ENCODE results near the gene SOCS7. TPM values are rescaled to one million over a fixed set of nuclear protein-coding genes. Genes with fewer than 3 reads are reported as not detected.

The SOCS7 gene
- total and polyA plus RNA-seq, 2 donors, result 3.5 to 10.4 TPM

GRCh38 chr17:38342886-38343607 lies 8.6 kb upstream of the SOCS7 start:
- Histone ChIP-seq H3K36me3 (ENCODE audit: control insufficient read depth in 2 of 2, insufficient read depth in 2 of 2, low read length in 1 of 2) (no peaks in the 10 kb centered on the region), H3K9me3 (ENCODE audit: control insufficient read depth in 2 of 2, insufficient read depth in 1 of 2, low read length in 1 of 2) (no peaks in the 10 kb centered on the region), H3K4me3 (ENCODE audit: low read length in 2 of 2) (no peak overlapping the region), H3K27me3 (ENCODE audit: control insufficient read depth in 2 of 2, insufficient read depth in 1 of 2, low read length in 1 of 2) (peaks cover 0 to 4% of the 10 kb centered on the region in 2 donors), H3K4me1 (ENCODE audit: control insufficient read depth in 2 of 2, insufficient read depth in 2 of 2, low read length in 2 of 2) (peaks cover 0 to 3% of the 10 kb centered on the region in 2 donors), H3K27ac (ENCODE audit: low read depth in 1 of 2, low read length in 1 of 2) (no peak overlapping the region)
- DNase-seq (ENCODE audit: low read depth in 6 of 9, low spot score in 9 of 9), result no peak
- 91% methylated on average over 18 of the region's 18 CpGs for WGBS

- Histone ChIP-seq H3K27me3 (ENCODE audit: control insufficient read depth in 2 of 2, insufficient read depth in 1 of 2, low read length in 1 of 2) (peaks cover 0 to 4% of the 10 kb centered on the region in 2 donors), H3K27ac (ENCODE audit: low read depth in 1 of 2, low read length in 1 of 2) (no peak within 1 kb of the TSS), H3K9me3 (ENCODE audit: control insufficient read depth in 2 of 2, insufficient read depth in 1 of 2, low read length in 1 of 2) (no peaks in the 10 kb centered on the region), H3K36me3 (ENCODE audit: control insufficient read depth in 2 of 2, insufficient read depth in 2 of 2, low read length in 1 of 2) (no peaks in the 10 kb centered on the region), H3K4me1 (ENCODE audit: control insufficient read depth in 2 of 2, insufficient read depth in 2 of 2, low read length in 2 of 2) (peaks cover under 1 to 3% of the 10 kb centered on the region in 2 donors), H3K4me3 (ENCODE audit: low read length in 2 of 2) (no peak within 1 kb of the TSS)
- DNase-seq (ENCODE audit: low read depth in 6 of 9, low spot score in 9 of 9), result no peak
- 94% methylated on average over 18 of the region's 18 CpGs for WGBS
Observed at GRCh38 chr17:38343608-38344419, 7.8 kb upstream of the SOCS7 start, which contains the start of gene GPR179. Gene GPR179, minus strand, starts transcription at chr17:38343956. Its CDS starts 167 bp downstream, at chr17:38343789.

- no peak for DNase-seq (ENCODE audit: low read depth in 6 of 9, low spot score in 9 of 9)
- 95% methylated on average over 3 of the region's 3 CpGs for WGBS
Observed at GRCh38 chr17:38344420-38344745, 7.3 kb upstream of the SOCS7 start.

GRCh38 chr17:38345743-38346142 lies 5.9 kb upstream of the SOCS7 start:
- Histone ChIP-seq H3K27ac (ENCODE audit: low read depth in 1 of 2, low read length in 1 of 2) (no peak overlapping the region), H3K27me3 (ENCODE audit: control insufficient read depth in 2 of 2, insufficient read depth in 1 of 2, low read length in 1 of 2) (peaks cover 0 to 4% of the 10 kb centered on the region in 2 donors), H3K4me3 (ENCODE audit: low read length in 2 of 2) (no peak overlapping the region), H3K9me3 (ENCODE audit: control insufficient read depth in 2 of 2, insufficient read depth in 1 of 2, low read length in 1 of 2) (no peaks in the 10 kb centered on the region), H3K4me1 (ENCODE audit: control insufficient read depth in 2 of 2, insufficient read depth in 2 of 2, low read length in 2 of 2) (peaks cover 3% of the 10 kb centered on the region in 2 donors), H3K36me3 (ENCODE audit: control insufficient read depth in 2 of 2, insufficient read depth in 2 of 2, low read length in 1 of 2) (no peaks in the 10 kb centered on the region)
- 99% methylated on average over 7 of the region's 7 CpGs for WGBS
- DNase-seq (ENCODE audit: low read depth in 6 of 9, low spot score in 9 of 9), result no peak

More at GRCh38 chr17:38344420-38344745, 7.3 kb upstream of the SOCS7 start:
- H3K4me1 ChIP-seq (ENCODE audit: control insufficient read depth in 2 of 2, insufficient read depth in 2 of 2, low read length in 2 of 2), result peaks cover 3% of the 10 kb centered on the region in 2 donors
- H3K27me3 ChIP-seq (ENCODE audit: control insufficient read depth in 2 of 2, insufficient read depth in 1 of 2, low read length in 1 of 2), result peaks cover 0 to 4% of the 10 kb centered on the region in 2 donors
- H3K27ac ChIP-seq (ENCODE audit: low read depth in 1 of 2, low read length in 1 of 2), result no peak overlapping the region
- H3K4me3 ChIP-seq (ENCODE audit: low read length in 2 of 2), result no peak overlapping the region
- no peaks in the 10 kb centered on the region for H3K36me3 ChIP-seq (ENCODE audit: control insufficient read depth in 2 of 2, insufficient read depth in 2 of 2, low read length in 1 of 2)
- H3K9me3 ChIP-seq (ENCODE audit: control insufficient read depth in 2 of 2, insufficient read depth in 1 of 2, low read length in 1 of 2), result no peaks in the 10 kb centered on the region

GRCh38 chr17:38349097-38349730 lies 2.4 kb upstream of the SOCS7 start:
- Histone ChIP-seq H3K4me1 (ENCODE audit: control insufficient read depth in 2 of 2, insufficient read depth in 2 of 2, low read length in 2 of 2) (peaks cover 12 to 19% of the 10 kb centered on the region in 2 donors), H3K27ac (ENCODE audit: low read depth in 1 of 2, low read length in 1 of 2) (peak overlapping the region in 1 of 2 donors; percentile 0)

GRCh38 chr17:38350035-38350434 lies 1.6 kb upstream of the SOCS7 start:
- 98% methylated on average over 2 of the region's 2 CpGs for WGBS
- Histone ChIP-seq H3K4me1 (ENCODE audit: control insufficient read depth in 2 of 2, insufficient read depth in 2 of 2, low read length in 2 of 2) (peaks cover 14 to 27% of the 10 kb centered on the region in 2 donors), H3K36me3 (ENCODE audit: control insufficient read depth in 2 of 2, insufficient read depth in 2 of 2, low read length in 1 of 2) (no peaks in the 10 kb centered on the region), H3K27ac (ENCODE audit: low read depth in 1 of 2, low read length in 1 of 2) (no peak overlapping the region), H3K27me3 (ENCODE audit: control insufficient read depth in 2 of 2, insufficient read depth in 1 of 2, low read length in 1 of 2) (no peaks in the 10 kb centered on the region), H3K4me3 (ENCODE audit: low read length in 2 of 2) (no peak overlapping the region), H3K9me3 (ENCODE audit: control insufficient read depth in 2 of 2, insufficient read depth in 1 of 2, low read length in 1 of 2) (no peaks in the 10 kb centered on the region)
- DNase-seq (ENCODE audit: low read depth in 6 of 9, low spot score in 9 of 9), result no peak

More at GRCh38 chr17:38349097-38349730, 2.4 kb upstream of the SOCS7 start:
- Histone ChIP-seq H3K9me3 (ENCODE audit: control insufficient read depth in 2 of 2, insufficient read depth in 1 of 2, low read length in 1 of 2) (no peaks in the 10 kb centered on the region), H3K4me3 (ENCODE audit: low read length in 2 of 2) (no peak overlapping the region), H3K36me3 (ENCODE audit: control insufficient read depth in 2 of 2, insufficient read depth in 2 of 2, low read length in 1 of 2) (no peaks in the 10 kb centered on the region), H3K27me3 (ENCODE audit: control insufficient read depth in 2 of 2, insufficient read depth in 1 of 2, low read length in 1 of 2) (peaks cover 0 to under 1% of the 10 kb centered on the region in 2 donors)
- WGBS, result 17% methylated on average over 8 of the region's 8 CpGs
- peak; percentile 55 to 92 (median 79) for DNase-seq (ENCODE audit: low read depth in 6 of 9, low spot score in 9 of 9)

- Histone ChIP-seq H3K27me3 (ENCODE audit: control insufficient read depth in 2 of 2, insufficient read depth in 1 of 2, low read length in 1 of 2) (no peaks in the 10 kb centered on the region), H3K36me3 (ENCODE audit: control insufficient read depth in 2 of 2, insufficient read depth in 2 of 2, low read length in 1 of 2) (no peaks in the 10 kb centered on the region), H3K9me3 (ENCODE audit: control insufficient read depth in 2 of 2, insufficient read depth in 1 of 2, low read length in 1 of 2) (no peaks in the 10 kb centered on the region), H3K27ac (ENCODE audit: low read depth in 1 of 2, low read length in 1 of 2) (peak overlapping the region in 1 of 2 donors; percentile 54), H3K4me1 (ENCODE audit: control insufficient read depth in 2 of 2, insufficient read depth in 2 of 2, low read length in 2 of 2) (peaks cover 18 to 31% of the 10 kb centered on the region in 2 donors), H3K4me3 (ENCODE audit: low read length in 2 of 2) (peak overlapping the region; percentile 68 to 92)
- under 1% methylated on average over 72 of the region's 72 CpGs for WGBS
- DNase-seq (ENCODE audit: low read depth in 6 of 9, low spot score in 9 of 9), result peak in 2 of 9 donors; percentile 16 to 46
Observed at GRCh38 chr17:38352245-38353085, 821 bp downstream of the SOCS7 start.

- Histone ChIP-seq H3K4me1 (ENCODE audit: control insufficient read depth in 2 of 2, insufficient read depth in 2 of 2, low read length in 2 of 2) (peaks cover 18 to 31% of the 10 kb centered on the region in 2 donors), H3K27ac (ENCODE audit: low read depth in 1 of 2, low read length in 1 of 2) (peak overlapping the region in 1 of 2 donors; percentile 17), H3K9me3 (ENCODE audit: control insufficient read depth in 2 of 2, insufficient read depth in 1 of 2, low read length in 1 of 2) (no peaks in the 10 kb centered on the region), H3K4me3 (ENCODE audit: low read length in 2 of 2) (peak overlapping the region; percentile 68 to 92), H3K36me3 (ENCODE audit: control insufficient read depth in 2 of 2, insufficient read depth in 2 of 2, low read length in 1 of 2) (no peaks in the 10 kb centered on the region), H3K27me3 (ENCODE audit: control insufficient read depth in 2 of 2, insufficient read depth in 1 of 2, low read length in 1 of 2) (no peaks in the 10 kb centered on the region)
- WGBS, result 36% methylated on average over 8 of the region's 8 CpGs
- DNase-seq (ENCODE audit: low read depth in 6 of 9, low spot score in 9 of 9), result no peak
Observed at GRCh38 chr17:38353086-38353604, 1.5 kb downstream of the SOCS7 start.
